Adrenal gland (tissue), 5 donors: ENCODE data around the gene OSBPL10.

Source experiments
- CTCF ChIP-seq, 6 experiments: fragments of 450-650 bp in 4 of 6; fragments of 200-600 bp in 2 of 6; sonication (generic) in 1 of 6; IDR thresholded peaks; 1 replicate in 5 of 6; 2 replicates in 1 of 6; pipeline versions ENCODE4 v1.5.1 to v1.8.0; 2016 to 2021; ENCODE audit warnings: antibody characterized with exemption in 6 of 6, mild to moderate bottlenecking in 2 of 6, moderate library complexity in 1 of 6
- POLR2A ChIP-seq, 2 donors: fragments of 450-650 bp; IDR thresholded peaks; one replicate each; pipeline ENCODE4 v1.6.1; 2017; ENCODE audit warnings: antibody characterized with exemption in 2 of 2, mild to moderate bottlenecking in 2 of 2, moderate library complexity in 1 of 2
- donor health status: DM: no; HTN: no; CAD: no.

DNA sequence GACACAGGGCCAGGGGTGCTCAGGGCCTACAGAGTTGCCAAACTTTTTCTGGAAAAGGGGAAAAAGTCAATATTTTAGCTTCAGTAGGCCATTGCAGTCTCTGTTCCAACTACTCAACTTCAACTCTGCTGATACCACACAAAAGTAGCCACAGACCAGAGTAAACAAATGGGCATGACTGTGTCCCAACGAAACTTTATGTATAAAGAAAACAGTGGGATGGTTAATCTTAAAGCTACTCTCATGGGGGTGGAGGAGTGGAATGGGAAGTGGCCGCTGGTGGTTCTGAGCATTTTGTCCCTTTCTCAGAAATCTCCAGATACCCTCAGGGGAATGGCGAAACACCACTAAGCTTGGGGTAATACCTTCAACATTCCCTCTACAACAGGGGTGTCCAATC, 69.9 kb downstream of the OSBPL10 start:
- TF ChIP-seq POLR2A (IDR thresholded peaks at IDR 0.05) (no peak), CTCF (IDR thresholded peaks at IDR 0.05) (no peak)
